LNCAP (cell line): Measurements from ENCODE around the gene MC4R.

ENCODE experiments used
- CTCF ChIP-seq: fragments of 450-650 bp; IDR thresholded peaks from 2 replicates; pipeline ENCODE4 v1.5.1; 2017; ENCODE audit warnings: mild to moderate bottlenecking

MC4R gene

GRCh38 chr18:60358516-60358915, 14.1 kb downstream of the MC4R start:
- no peak for TF ChIP-seq CTCF

GRCh38 chr18:60350941-60351340, 21.6 kb downstream of the MC4R start:
- no peak for TF ChIP-seq CTCF

- TF ChIP-seq CTCF = no peak
These were observed 22.4 kb downstream of the MC4R start for GRCh38 chr18:60350150-60350549.

GRCh38 chr18:60347526-60348045, 25.0 kb downstream of the MC4R start:
- no peak for TF ChIP-seq CTCF

- TF ChIP-seq CTCF = no peak
These were observed 33.6 kb downstream of the MC4R start for GRCh38 chr18:60339018-60339417.

GRCh38 chr18:60331890-60332289, 40.7 kb downstream of the MC4R start:
- TF ChIP-seq CTCF = no peak

GRCh38 chr18:60329131-60329530, 43.4 kb downstream of the MC4R start:
- TF ChIP-seq CTCF = no peak

GRCh38 chr18:60327880-60328279, 44.7 kb downstream of the MC4R start:
- no peak for TF ChIP-seq CTCF
